Gastroesophageal sphincter (tissue), 3 donors: Measurements from ENCODE around the gene PRXL2B.

Experiments
- POLR2AphosphoS5 ChIP-seq: sonication (generic); formaldehyde crosslinking; IDR thresholded peaks from one replicate; pipeline ENCODE4 v1.6.1; 2017; ENCODE audit warnings: antibody characterized with exemption
- TF ChIP-seq, protein P1 (sequence below), 4 experiments: fragments of 200-600 bp in 2 of 4; fragments of 450-650 bp in 2 of 4; sonication (generic) in 1 of 4; IDR thresholded peaks; one replicate each; pipeline ENCODE4 v1.5.1; 2017 to 2019; ENCODE audit warnings: antibody characterized with exemption in 4 of 4, mild to moderate bottlenecking in 2 of 4, moderate library complexity in 2 of 4

DNA sequence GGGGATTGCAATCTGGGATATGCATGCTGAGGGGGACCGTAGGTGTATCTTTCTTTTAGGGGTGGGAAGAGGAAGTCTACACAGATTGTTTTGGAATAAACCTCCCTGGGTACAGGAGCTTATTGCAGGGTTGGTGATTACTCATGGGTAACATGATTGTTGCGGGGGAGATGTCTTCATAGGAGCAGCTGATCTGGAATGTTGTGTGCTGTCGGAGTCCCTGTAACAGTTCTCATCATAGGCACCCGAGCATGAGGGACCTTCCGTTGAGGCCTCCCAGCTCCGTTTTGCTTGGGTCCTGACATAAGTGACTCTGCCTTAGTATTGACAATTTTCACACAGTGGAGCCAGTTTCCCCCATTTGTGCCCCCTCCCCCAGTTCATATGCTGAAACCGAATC is 4.2 kb upstream of the PRXL2B start:
- TF ChIP-seq, protein P1, sequence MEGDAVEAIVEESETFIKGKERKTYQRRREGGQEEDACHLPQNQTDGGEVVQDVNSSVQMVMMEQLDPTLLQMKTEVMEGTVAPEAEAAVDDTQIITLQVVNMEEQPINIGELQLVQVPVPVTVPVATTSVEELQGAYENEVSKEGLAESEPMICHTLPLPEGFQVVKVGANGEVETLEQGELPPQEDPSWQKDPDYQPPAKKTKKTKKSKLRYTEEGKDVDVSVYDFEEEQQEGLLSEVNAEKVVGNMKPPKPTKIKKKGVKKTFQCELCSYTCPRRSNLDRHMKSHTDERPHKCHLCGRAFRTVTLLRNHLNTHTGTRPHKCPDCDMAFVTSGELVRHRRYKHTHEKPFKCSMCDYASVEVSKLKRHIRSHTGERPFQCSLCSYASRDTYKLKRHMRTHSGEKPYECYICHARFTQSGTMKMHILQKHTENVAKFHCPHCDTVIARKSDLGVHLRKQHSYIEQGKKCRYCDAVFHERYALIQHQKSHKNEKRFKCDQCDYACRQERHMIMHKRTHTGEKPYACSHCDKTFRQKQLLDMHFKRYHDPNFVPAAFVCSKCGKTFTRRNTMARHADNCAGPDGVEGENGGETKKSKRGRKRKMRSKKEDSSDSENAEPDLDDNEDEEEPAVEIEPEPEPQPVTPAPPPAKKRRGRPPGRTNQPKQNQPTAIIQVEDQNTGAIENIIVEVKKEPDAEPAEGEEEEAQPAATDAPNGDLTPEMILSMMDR (IDR thresholded peaks at IDR 0.05), result no peak
- TF ChIP-seq POLR2AphosphoS5, result no peak
